ENCODE results near the gene FGF19. TPM values are rescaled to one million over a fixed set of nuclear protein-coding genes. Genes with fewer than 3 reads are reported as not detected.

FGF19 gene
- total RNA-seq, 1 experiment from 2014 or later = 0.17 TPM

DNA sequence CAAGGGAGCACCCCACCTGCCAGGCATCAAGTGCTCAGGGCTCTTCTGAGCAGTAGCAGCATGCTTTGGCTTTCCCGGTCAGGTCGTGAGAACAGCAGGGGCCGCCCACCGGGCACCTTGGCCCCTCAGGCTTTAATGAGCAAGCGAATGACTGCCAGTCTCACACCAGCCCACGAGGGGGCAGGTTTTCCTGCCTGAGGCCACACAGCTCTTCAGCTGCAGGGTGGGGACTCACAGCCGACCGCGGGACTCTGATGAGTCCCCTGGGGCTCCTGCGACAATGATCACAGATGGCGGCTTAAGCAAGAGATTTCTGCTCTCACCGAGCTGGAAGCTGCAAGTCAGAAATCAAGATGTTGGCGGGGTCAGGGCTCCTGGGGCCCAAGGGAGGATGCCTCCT is 14.3 kb upstream of the FGF19 start:
- peak; percentile 51 for DNase-seq (ENCODE audit: low spot score)

DNA sequence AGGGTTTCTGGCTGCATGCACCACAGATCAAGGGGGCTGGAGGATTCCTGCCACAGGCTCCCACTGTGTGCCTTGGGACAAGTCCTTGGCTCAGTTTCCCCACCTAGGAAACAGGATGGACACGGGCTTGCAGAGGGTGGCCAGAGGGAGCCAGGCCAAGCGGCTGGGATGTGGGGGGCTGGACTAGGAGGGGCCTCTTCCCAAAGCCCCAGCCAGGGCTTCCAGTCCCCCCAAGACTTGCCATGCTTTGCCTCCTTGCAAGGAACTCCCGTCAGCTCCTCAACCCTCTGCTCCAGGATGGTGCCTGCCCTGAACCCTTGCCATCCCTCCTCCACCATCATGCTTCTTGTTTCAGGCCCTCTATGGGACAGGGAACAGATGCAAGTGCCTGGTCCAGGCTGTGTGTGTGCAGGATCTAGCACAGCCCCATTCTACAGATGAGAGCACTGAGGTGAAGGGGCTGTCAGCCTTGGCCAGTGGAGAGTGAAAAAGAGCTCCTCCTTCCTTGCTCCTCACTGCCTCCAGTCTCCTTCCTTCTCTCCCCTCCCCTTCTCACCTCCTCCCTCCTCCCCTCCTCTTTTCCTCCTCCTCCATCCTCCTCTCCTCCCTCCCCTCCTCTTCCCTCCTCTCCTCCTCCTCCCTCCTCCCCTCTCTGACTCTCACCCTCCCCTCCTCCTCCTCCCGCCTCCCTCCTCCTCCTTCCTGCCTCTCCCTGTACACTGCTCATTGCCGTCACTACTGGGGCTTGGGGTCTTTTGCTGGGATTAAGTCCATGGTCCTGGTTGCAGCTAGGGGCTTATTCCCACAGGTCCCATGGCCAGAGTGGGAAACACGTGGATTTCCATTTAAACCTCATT is 13.3 kb upstream of the FGF19 start:
- no peak for DNase-seq (ENCODE audit: low spot score)

DNA sequence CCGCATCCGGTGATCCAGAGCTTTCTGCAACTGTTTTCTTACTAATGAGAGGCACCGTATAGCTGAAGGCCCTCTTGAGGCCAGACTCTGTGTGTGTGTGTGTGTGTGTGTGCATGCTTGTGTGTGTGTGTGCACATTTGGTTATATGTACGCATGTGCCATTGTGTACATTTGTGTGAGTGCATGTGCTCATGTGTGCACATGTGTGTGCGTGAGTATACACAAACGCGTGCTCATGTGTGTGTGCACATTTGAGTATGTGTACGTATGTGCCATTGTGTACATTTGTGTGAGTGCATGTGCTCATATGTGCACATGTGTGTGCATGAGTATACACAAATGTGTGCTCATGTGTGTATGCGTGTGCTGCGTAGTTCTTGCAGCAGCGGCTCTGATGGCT is 12.3 kb upstream of the FGF19 start:
- DNase-seq (ENCODE audit: low spot score) = no peak

DNA sequence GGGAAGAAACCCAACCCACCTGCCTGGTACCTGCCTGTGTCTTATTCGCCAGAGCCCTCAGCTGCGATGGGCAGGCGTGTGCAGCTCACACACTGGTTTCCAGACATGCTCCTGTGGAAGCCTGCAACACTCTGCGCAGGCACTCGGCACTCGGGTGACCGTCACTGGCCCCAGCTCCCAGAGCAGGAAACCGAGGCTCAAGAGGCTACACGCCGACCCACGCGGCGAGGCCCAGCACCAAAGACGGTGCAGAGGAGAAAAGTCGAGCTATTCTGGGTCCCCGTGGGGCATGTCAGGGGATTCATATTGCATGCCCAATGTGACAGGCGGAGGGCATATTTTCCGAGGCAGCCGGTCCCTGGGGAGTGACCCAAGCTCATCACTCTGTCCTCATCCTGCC is 11.6 kb upstream of the FGF19 start:
- DNase-seq (ENCODE audit: low spot score) = no peak

DNA sequence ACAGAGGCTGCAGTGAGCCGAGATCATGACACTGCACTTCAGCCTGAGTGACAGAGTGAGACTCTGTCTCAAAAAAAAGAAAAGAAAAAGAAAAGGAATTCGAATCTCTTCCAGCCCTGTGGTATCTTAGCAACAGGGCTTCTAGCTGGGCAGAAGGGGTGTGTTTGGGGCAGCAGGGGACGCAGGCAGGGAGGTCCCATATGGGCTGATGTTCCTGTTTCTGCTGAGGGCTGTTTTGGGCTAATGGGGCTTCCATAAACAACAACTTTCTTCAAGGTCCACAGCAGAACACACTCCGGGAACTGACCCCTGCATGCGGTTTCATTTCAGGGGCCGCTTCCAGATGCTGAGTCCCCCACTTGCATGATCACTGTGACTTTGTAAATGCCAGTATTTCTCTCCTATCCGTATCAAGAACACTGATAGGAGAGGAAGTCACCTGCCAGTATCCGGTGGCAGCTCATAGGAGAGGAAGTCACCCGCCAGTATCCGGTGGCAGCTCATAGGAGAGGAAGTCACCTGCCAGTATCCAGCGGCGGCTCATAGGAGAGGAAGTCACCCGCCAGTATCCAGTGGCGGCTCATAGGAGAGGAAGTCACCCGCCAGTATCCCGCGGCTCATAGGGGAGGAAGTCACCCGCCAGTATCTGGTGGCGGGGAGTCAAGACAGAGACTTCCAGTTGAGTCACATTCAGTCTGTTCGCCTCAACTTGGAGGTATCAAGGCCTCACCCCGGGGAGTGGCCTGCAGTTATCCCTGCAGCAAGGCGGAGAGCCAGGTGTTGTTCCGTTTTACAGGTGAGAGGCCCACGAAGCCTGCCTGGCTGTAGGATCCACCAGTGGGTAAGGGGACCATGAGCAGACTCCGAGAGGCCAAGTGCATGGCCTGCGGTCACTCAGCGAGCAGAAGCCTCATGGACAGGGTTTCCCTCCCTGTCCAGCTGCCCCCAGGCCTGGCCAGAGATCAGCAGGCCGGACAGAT is 8.3 kb upstream of the FGF19 start:
- no peak for DNase-seq (ENCODE audit: low spot score)

DNA sequence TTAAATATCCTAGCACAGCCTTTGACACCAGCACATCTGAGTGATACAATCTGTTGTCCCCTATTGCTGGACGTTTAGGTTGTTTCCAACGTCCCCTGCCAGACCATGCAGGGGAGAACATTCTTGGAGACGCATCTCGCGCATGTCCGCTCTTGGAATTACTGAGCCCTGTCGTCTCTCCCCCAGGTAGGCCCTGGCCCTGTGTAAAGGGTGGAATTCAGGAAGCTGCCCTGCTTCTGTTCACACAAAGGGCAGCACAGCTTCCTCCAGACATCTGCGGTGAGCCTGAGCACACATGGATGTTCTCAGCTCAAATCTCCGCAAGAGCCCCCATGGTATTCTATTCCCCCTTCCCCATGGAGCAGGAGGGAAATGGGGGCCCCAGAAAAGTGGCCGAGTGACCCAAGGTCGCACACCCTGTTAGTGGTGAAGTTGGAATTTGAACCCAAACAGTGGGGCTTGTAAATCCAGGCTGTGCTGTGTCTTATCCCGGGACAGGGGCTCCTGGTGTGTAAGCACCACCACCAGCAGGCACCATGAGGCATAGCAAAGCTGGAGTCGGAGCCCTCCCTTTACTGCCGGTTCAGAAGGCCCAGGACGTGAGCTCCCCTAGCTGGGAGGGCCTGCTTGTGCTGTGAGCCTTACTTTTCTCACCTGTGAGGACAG is 5.0 kb upstream of the FGF19 start:
- DNase-seq (ENCODE audit: low spot score) = no peak

DNA sequence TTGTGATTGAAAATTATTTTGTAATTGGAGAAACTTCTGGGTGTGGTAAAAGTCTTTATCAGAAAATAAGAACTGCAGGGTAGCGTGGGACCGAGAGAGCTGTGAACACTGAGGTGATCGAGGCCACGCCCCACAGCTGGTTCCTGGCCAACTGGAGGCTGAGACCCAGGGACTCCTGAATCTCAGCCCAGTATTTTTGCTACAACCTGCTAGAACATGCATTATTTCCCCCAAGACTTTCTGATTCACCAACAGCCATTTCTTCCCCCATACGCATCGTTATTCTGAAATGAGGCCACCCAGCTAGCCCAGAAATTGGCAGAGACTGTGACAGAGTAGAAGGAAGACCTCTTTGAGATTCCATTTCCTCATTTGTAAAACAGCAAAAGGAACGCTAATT is 3.4 kb upstream of the FGF19 start:
- no peak for DNase-seq (ENCODE audit: low spot score)

DNA sequence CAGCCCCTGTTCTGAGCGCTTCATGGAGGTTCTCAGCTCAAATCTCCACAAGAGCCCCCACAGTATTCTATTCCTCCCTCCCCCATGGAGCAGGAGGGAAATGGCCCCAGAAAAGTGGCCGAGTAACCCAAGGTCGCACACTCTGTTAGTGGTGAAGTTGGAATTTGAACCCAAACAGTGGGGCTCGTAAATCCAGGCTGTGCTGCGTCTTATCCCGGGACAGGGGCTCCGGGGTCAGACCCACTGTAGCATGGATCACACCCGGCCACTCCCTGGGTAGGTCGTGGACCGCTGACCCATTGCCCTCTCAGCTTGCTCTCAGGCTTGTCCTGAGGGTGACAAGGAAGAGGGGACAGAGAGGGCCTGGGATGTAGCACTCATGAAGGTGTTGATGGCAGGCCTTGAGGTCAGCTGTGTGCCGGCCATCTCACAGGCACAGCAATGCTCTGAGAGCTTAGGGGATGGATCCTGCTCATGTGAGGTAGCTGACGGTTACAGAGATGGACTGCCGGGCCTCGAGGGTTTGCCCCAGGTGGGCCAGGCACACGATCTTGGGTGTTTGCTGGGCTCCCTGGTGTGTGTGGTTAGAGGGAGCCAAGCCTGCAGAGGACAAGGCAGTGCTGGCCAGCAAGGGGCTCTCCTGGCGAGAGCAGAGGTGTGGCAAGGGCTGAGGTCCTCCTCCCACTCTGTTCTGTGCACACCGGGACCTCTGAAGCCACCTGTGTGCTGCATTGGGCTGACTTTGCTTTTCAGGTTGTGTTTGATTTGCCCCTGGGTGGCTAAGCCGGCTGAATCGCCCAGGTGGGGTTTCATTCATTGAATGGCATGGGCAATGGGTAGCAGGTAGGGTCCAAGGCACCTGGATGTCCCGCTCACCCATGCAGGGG is 2.3 kb upstream of the FGF19 start:
- DNase-seq (ENCODE audit: low spot score) = no peak

DNA sequence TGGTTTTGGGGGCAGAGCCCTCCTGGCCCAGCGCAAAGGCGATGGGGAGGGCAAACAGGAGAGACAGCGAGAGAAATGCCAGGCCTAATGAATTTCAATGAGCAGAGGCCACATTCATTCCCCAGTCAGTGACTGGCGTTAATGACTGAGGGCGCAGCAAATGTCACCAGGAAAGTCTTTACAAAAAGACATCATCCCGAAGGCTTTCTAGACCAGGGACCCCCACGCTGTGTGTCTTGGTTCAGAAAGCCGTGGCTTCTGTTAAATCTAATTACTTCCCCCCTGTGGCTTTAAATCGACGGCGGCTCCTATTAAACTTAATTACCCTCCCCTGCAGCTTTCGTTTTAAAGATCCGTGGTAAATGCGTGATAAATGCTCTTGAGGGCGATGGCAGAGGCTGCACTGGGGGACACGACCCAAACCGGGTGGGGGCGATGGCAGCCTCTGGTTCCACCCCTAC is 1.6 kb upstream of the FGF19 start:
- DNase-seq (ENCODE audit: low spot score) = no peak

DNA sequence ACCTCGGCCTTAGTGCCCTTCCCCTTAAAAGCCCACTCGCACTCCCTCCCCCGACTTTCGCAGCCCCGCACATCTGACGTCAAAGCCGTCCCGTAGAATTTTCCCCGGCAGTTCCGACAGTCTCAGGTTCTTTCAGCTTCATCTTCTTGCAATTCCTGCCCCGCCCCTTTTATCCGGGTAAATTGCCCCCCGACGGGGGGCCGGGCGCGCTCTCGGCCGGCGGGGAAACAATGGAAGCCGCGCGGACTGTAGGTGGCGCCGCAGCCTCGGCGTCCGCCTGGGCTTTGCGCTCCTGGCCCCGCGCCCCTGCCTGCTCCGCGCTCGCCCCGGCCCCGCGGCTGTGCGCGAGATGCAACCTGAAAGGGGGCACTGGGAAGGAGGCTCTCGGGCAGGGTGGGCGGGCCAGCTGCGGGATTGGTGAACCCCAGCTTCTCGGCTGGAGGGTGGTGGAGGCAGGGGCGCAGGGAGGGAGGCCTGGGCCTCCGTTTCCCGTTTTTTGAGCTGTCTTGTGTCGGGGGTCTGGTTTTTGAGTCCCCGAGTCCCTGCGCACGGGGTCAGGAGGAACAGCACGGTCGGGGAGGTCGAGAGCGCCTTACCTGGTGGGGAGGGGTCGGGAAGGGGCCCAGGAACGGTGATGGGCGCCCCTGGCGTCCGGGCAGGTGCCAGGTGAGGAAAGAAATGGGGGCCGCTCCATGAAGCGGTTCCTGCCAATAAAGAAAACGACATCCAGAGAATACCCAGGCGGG is 859 bp upstream of the FGF19 start:
- DNase-seq (ENCODE audit: low spot score) = no peak

DNA sequence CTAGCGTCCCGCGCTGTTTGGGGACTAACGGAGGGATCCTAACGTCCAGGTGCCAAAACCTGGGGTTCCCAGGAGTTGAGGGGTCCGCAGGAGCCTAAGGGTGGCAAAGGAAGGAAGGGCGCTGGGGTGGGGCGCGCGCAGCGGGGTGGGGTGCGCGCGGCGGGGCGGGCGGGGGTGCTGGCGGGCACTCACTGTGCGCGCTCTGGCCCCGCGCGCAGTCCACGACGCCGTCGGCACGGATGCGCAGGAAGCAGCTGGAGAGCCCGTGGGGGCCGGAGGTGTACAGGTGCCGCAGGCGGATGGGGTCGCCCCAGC is 412 bp downstream of the FGF19 start:
- no peak for DNase-seq (ENCODE audit: low spot score)

DNA sequence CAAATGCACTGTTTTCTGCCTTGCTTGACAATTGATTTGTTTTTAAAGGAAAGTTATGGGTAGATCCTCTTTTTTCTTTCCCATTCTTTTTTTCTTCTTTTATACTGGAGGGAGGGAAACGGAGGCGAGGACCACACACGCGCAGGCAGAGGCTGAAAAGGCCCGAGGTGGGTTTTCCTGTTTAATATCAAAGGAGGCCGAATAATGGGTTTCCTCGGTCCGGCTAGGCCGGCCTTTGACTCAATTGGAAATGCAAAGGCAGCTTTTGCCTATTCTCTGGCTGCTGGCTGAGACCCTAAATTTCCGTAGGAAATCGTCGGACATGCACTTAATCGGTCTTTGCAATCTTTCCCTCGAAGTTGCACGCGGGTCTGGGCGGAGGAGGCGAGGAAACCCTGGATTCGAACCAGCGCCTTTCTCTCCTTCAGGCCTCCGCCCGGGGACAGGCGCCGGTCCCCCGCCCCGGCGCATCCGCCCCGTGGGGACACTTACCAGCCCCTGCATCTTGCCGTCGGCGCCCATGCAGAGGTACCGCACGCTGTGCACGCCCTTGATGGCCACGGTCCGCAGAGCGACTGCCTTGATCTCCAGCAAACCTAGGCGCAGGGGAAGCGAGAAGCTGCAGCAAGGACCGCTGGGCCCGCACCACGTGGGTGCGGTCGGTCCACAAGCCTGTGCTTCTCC is 911 bp downstream of the FGF19 start:
- no peak for DNase-seq (ENCODE audit: low spot score)

DNA sequence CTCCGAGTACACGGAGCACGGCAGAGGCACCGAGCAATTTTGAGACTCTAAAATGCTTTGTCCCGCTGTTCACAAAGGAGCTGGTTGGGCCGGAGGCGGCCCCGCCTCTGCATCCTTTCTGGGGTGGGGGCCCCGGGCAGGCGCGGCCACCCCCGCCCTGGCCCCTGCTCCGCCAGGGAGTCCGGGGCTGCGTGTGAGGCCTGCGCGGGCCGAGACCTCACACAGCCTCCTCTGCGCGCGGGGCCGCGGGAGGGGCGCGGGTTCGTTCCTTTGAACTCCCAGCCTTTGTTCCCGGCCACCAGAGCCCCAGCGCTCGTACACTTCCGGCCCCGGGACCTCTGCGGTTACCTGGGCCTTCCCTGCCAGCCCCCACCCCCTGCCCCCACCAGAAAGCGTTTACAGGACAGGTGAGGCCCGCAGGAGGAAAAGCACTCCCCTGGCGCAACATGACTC is 1.6 kb downstream of the FGF19 start:
- no peak for DNase-seq (ENCODE audit: low spot score)

DNA sequence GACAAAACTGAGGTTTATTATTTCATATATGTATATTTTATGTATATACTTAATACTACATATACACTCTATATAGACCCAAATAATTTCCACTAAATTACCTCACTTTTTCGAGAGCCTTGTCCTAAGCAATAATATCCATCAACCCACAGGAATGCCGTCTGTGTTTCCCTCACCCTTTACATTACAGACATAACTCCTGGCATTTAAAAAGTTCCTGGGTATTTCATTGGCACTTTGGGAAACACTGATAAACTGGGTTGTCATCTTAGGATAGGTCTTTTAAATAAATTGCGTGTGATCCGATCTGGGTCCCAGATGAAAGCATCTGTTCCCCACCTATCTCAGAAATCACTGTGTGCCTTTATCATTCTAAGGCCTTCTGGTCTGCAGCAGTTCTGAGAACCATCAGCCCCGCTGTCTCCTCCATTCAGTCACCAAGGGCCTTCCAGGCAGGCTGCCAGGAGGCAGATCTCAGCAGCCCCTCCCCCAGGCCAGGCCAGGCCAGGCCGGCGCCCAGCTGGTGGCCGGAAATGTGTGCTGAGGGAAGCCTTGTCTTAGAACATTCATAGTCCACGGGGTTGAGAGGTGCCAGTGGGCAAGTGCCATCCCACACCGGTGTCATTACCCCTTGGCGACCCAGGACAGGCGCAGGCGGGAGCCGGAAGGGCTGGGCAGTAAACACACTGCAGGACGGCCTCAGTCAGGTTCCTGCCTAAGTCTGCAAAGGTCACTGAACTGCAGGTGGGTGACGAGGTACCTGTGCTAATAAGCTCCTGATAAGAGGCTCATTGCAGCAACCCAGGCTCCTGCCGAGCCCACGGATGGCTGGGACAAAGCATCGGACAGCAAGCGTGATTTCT is 3.3 kb downstream of the FGF19 start:
- peak; percentile 68 for DNase-seq (ENCODE audit: low spot score)

DNA sequence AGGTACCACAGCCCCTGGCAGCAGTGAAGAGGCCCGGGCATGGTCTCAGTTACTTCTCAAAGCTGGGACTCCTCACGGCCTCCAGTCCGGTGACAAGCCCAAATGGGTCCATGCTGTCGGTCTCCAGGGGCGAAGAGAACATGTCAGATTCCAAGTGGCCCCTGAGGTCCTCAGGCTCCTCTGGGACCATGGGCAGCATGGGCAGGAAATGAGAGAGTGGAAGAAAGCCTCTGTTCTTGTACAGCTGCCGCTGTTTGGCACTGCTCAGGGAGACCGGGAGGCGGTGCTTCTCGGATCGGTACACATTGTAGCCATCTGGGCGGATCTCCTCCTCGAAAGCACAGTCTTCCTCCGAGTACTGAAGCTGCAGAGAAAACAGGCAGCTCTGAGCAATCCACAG is 4.6 kb downstream of the FGF19 start:
- no peak for DNase-seq (ENCODE audit: low spot score)

DNA sequence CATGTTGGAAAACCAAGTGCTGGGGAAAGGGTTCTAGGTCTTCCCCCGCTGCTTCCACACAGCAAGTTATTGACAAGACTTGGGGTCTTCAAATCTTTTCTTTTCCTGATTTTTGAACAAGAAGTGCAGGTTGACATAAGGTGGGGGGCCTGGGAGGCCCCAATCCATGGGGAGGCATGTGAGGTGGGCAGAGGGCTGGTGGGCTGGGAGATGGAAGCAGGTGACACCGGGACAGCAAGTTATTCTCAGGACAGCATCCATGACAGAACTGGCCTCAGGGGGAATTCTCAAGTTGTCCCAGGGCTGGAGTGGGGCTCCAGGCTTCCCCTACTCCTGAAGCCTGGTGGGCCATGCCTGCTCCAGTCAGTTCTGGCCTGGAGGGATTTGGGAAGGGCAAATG is 5.5 kb downstream of the FGF19 start:
- no peak for DNase-seq (ENCODE audit: low spot score)

DNA sequence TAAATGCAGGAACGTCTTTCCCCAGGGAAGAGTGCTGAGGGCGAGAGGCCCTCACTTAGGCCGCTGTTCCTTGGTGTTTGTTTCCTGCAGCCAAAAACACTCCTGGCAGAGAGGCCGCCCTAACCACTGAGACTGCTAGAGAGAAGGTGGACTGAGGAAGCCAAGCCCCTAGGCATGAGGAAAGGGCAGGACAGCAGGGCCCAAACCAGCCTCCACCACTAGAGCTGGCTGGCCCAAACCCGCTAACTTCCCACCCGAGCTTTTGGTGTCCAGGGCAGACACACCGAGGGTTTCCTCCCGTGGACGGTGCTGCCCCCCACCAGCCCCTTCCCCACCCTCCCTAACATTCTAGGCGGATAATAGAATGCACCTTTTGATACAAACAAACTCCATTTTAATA is 6.0 kb downstream of the FGF19 start:
- DNase-seq (ENCODE audit: low spot score) = no peak

DNA sequence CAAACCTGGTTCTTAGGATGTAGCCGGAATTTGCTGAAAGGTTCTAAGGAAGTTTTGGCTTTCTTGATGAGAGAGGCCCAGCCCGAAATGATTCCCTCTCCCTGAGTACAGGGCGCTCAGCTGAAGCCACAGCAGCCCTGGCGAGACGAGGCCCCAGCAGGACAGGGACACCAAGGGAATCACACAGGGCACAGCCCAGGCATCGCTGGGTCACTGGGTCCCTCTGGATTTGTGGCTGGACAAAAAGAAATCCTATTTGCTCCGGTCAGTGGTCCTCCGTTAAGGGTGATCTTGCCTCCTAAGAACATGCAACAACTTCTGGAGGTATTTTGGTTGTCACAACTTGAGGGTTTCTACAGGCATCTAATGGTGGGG is 6.4 kb downstream of the FGF19 start:
- no peak for DNase-seq (ENCODE audit: low spot score)
